HG03575 (cell line): ENCODE data around the gene CFAP100.

Source experiments
- ATAC-seq: cut with Tn5 transposase; IDR thresholded peaks from one replicate; pipeline ENCODE4 v1.9.1; 2021; ENCODE audit not compliant: unreplicated experiment, insufficient number of reproducible peaks, low FRiP score; ENCODE audit errors: extremely low read depth

CFAP100 gene

GRCh38 chr3:126481808-126482502, 87.2 kb downstream of the CFAP100 start:
- no peak for ATAC-seq

- ATAC-seq, result no peak
Measured at GRCh38 chr3:126482503-126483255, 88.0 kb downstream of the CFAP100 start.

- no peak for ATAC-seq
Measured at GRCh38 chr3:126483321-126483761, 88.6 kb downstream of the CFAP100 start.

GRCh38 chr3:126484148-126484547, 89.4 kb downstream of the CFAP100 start:
- no peak for ATAC-seq

- ATAC-seq, result no peak
Measured at GRCh38 chr3:126484662-126485061, 90.0 kb downstream of the CFAP100 start.

- ATAC-seq, result no peak
Measured at GRCh38 chr3:126485176-126485897, 90.6 kb downstream of the CFAP100 start.

- ATAC-seq, result no peak
Measured at GRCh38 chr3:126485956-126486355, 91.2 kb downstream of the CFAP100 start.
